ENCODE results near the gene AMIGO1. TPM values are rescaled to one million over a fixed set of nuclear protein-coding genes. Genes with fewer than 3 reads are reported as not detected.

Gene AMIGO1
- total and polyA plus RNA-seq, 2 of the 8 experiments (the other 6 are each of a cell fraction or from before 2014, with no cell fraction given) = 1.5 to 2.7 TPM

- TF ChIP-seq ATF3 (IDR thresholded peaks at IDR 0.05; ENCODE audit: insufficient read depth, low read depth, low read length) = no peak
These were observed 27.3 kb downstream of the AMIGO1 start (continued) for GRCh38 chr1:109482242-109482641.
